Measurements from ENCODE around the gene SLC25A15.
"Not testable (repeated sequence)": the region's sequence is repeated elsewhere in the genome, so short reads cannot be mapped to it uniquely, and the experiment has no call there.

The SLC25A15 gene

GRCh38 chr13:40782971-40783370 lies 6.4 kb upstream of the SLC25A15 start:
- not testable (repeated sequence) for DNase-seq

GRCh38 chr13:40784540-40784939 lies 4.9 kb upstream of the SLC25A15 start:
- DNase-seq, result no peak

GRCh38 chr13:40786568-40786996 lies 2.8 kb upstream of the SLC25A15 start:
- no peak for DNase-seq

- no peak for DNase-seq
These were observed 2.3 kb upstream of the SLC25A15 start for GRCh38 chr13:40787062-40787461.

GRCh38 chr13:40788540-40789274 lies 704 bp upstream of the SLC25A15 start:
- not testable (repeated sequence) for DNase-seq

GRCh38 chr13:40790154-40790616 lies 774 bp downstream of the SLC25A15 start:
- DNase-seq, result no peak

- no peak for DNase-seq
These were observed 3.1 kb downstream of the SLC25A15 start for GRCh38 chr13:40792284-40793051.

- no peak for DNase-seq
These were observed 3.9 kb downstream of the SLC25A15 start for GRCh38 chr13:40793339-40793738.

GRCh38 chr13:40794414-40795368 lies 5.3 kb downstream of the SLC25A15 start:
- DNase-seq, result no peak

GRCh38 chr13:40796649-40797048 lies 7.2 kb downstream of the SLC25A15 start:
- no peak for DNase-seq

- no peak for DNase-seq
These were observed 9.0 kb downstream of the SLC25A15 start for GRCh38 chr13:40798380-40798779.

GRCh38 chr13:40799508-40799907 lies 10.1 kb downstream of the SLC25A15 start:
- no peak for DNase-seq

GRCh38 chr13:40800559-40800958 lies 11.1 kb downstream of the SLC25A15 start:
- DNase-seq, result no peak

GRCh38 chr13:40801255-40802217 lies 12.1 kb downstream of the SLC25A15 start:
- no peak for DNase-seq

- no peak for DNase-seq
These were observed 13.9 kb downstream of the SLC25A15 start for GRCh38 chr13:40803316-40803715.

- DNase-seq, result no peak
These were observed 16.8 kb downstream of the SLC25A15 start for GRCh38 chr13:40806241-40806640.

GRCh38 chr13:40809471-40809870 lies 20.1 kb downstream of the SLC25A15 start:
- DNase-seq, result no peak

GRCh38 chr13:40812102-40812501 lies 22.7 kb downstream of the SLC25A15 start:
- no peak for DNase-seq

GRCh38 chr13:40812724-40813445 lies 23.5 kb downstream of the SLC25A15 start:
- DNase-seq, result no peak

- DNase-seq, result no peak
These were observed 24.4 kb downstream of the SLC25A15 start for GRCh38 chr13:40813667-40814454.
